GM19099 (cell line): ENCODE results near the gene VARS1.

Experiments
- POLR2A ChIP-seq: IDR thresholded peaks from 3 replicates; pipeline ENCODE4 v1.6.1; 2011; ENCODE audit warnings: low read depth; ENCODE audit not compliant: insufficient read length; ENCODE audit errors: extremely low read depth

Gene VARS1

DNA sequence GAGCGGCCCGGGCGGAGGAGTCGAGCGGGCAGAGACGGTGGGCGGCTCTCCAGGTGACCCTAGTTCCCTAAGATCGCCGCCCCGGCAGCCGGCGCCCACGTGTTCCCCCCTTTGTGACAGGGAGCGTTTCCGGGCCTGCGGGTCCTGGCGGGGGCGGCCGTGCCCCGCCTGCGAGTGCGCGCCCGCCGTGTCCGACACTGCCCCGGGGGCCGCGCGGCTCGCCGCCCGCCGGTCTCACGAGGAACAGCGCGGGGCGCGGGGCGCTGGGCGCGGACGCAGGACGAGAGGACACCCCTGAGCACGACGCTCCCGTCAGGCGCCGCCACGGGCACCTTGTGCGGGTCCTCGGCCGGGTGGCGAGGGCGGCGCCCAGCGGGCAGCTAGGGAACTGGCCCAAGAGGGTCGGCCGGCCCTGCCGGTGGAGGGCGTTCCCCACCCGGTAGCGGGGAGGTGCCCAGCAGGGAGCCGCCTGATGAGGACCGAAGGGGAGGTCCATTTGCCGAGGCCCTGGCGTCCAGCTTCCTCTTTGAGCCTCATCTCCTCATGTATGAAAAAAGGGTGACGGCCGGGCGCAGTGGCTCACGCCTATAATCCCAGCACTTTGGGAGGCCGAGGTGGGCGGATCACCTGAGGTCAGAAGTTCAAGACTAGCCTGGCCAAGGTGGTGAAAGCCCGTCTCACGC lies at the start of gene VARS1:
Gene VARS1 (minus strand): TSS at position 137 of the 683 bp plus-strand sequence. CDS start 535 bp downstream, outside the sequence.
- peak; percentile 67 for TF ChIP-seq POLR2A

- TF ChIP-seq POLR2A: no peak
Measured at GRCh38 chr6:31844507-31844906, 49.0 kb upstream of the VARS1 start.

GRCh38 chr6:31842053-31842452 lies 46.5 kb upstream of the VARS1 start:
- TF ChIP-seq POLR2A: peak; percentile 33

DNA sequence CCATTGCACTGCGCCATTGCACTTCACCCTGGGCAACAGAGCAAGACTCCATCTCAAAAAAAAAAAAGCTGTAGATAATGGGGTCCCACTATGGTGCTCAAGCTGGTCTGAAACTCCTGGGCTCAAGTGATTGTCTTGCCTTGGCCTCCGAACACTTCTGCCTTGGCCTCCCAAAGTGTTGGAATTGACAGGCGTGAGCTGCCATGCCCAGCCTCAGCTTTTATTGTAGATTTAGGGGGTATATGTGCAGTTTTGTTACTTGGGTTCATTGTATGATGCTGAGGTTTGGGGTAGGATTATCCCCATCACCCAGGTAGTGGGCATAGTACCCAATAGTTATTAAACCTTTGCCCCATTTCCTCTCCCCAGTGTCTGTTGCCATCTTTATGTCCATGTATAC lies 43.4 kb upstream of the VARS1 start:
- TF ChIP-seq POLR2A: no peak

GRCh38 chr6:31838114-31838553 lies 42.6 kb upstream of the VARS1 start:
- peak; percentile 16 for TF ChIP-seq POLR2A

DNA sequence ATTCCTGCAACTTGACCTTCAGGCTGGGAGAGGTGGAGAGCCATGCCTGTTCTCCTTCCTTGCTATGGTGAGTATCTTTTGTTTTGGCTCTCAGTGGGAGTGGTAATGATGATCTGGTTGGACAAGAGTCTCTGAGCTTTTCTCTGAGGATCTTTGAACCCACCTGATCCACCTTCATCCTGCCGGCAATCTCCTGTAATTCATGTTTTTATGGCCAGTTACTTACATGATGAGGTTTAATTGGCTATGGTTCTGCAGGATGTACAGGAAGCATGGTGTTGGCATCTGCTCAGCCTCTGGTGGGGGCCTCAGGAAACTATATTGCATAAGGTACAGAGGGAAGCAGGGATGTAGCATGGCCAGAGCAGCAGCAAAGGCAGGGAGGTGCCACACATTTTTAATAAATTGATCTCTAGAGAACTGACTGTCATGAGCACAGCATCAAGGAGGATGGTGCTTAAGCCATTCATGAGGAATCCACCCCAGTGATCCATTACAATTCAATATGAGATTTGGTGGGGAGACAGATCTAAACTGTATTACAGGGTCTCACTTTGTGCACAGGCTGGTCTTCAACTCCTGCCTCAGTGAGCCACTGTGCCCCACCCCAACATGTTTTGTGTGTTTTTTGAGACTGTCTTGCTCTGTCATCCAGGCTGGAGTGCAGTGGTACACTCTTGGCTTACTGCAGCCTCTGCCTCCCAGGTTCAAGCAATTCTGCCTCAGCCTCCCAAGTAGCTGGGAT lies 42.0 kb upstream of the VARS1 start:
- TF ChIP-seq POLR2A: no peak

GRCh38 chr6:31836474-31837368 lies 41.2 kb upstream of the VARS1 start:
- no peak for TF ChIP-seq POLR2A

- TF ChIP-seq POLR2A: no peak
Measured at GRCh38 chr6:31836047-31836473, 40.5 kb upstream of the VARS1 start.

- peak; percentile 99 for TF ChIP-seq POLR2A
Measured at GRCh38 chr6:31834367-31835250, 39.1 kb upstream of the VARS1 start.

DNA sequence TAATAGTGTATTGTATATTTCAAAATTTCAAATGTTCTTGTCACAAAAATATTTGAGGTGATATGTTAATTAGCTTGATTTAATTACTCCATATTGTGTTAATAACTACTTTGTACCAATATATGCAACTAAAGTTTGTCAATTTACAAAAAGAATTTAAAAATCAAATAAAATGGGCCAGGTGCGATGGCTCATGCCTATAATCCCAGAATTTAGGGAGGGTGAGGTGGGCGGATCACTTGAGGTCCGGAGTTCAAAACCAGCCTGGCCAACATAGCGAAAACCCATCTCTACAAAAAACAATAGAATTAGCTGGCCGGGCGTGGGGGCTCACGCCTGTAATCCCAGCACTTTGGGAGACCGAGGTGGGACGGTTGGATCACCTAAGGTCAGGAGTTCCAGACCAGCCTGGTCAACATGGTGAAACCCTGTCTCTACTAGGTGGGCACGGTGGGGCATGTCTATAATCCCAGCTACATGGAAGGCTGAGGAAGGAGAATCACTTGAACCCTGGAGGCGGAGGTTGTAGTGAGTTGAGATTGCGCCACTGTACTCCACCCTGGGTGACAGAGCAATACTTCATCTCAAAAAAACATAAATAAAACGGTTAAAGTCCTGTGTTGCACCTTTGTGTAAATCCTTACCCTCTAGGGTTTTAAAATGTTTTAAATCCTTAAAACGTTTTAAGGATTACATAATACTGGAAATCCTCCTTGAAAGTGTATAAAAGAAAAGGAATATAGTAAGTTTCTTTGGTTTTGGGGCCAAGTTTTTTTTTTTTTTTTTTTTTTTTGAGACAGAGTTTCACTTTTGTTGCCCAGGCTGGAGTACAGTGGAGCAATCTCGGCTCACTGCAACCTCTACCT lies 36.0 kb upstream of the VARS1 start:
- TF ChIP-seq POLR2A: no peak

DNA sequence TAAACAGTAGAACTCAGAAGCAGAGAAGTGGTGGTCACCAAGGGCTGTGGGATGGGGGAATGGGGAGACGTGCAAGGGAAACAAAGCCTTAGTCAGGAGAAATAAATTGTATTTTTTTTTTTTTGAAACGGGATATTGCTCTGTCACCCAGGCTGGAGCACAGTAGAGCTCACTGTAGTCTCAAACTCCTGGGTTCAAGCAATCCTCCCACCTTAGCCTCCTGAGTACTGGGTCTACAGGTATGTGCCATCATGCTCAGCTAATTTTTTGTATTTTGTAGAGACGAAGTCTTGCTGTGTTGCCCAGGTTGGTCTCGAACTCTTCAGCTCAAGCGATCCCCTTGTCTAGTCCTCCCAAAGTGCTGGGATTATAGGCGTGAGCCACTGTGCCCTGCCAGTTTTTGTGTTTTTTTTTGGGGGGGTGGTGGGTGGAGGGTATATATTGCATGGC lies 35.4 kb upstream of the VARS1 start:
- TF ChIP-seq POLR2A: no peak

GRCh38 chr6:31829633-31830283 lies 34.2 kb upstream of the VARS1 start:
- no peak for TF ChIP-seq POLR2A
